ENCODE data around the gene MRPL23. TPM values are rescaled to one million over a fixed set of nuclear protein-coding genes. Genes with fewer than 3 reads are reported as not detected.

Gene MRPL23

DNA sequence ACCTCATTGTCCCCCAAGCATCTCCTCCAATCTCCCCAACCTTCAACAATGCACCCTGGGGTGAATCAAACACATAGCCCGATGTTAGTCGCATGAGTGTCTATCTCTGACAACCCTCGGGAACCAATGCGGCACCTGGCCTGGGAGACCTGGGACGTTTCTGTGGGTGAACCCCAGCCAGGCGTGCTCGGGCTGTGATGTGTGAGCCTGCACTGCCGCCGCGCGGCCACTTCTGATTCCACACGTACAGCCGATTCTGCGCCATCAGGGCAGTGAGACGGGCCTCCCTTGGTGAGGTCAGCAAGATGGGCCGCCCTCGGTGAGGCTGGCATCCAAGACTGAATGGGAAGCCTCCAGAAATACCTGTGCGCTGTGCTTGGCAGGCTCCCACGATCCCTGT lies 55.7 kb downstream of the MRPL23 start:
- no peak overlapping the region for H2AK5ac ChIP-seq (ENCODE audit: low read length, severe bottlenecking)
- H3K79me1 ChIP-seq (replicated peaks; ENCODE audit: low read length, poor library complexity, severe bottlenecking): no peaks in the 10 kb centered on the region
- no peaks in the 10 kb centered on the region for H3K9me3 ChIP-seq (ENCODE audit: control insufficient read depth, low read length)
- no peak overlapping the region for H2BK120ac ChIP-seq (ENCODE audit: low read depth, low read length)
- no peak overlapping the region for H3K23ac ChIP-seq (ENCODE audit: low read length in 2 of 2)
- H3K4me1 ChIP-seq (ENCODE audit: control insufficient read depth, insufficient read depth, low read depth, low read length): no peaks in the 10 kb centered on the region
- no peak overlapping the region for H2BK12ac ChIP-seq (ENCODE audit: low read length in 2 of 2)
- no peak overlapping the region for H2BK5ac ChIP-seq (ENCODE audit: low read depth, low read length, poor library complexity, severe bottlenecking)
- H3K9ac ChIP-seq (ENCODE audit: low read length): no peak overlapping the region
- no peak overlapping the region for H3K4me3 ChIP-seq (ENCODE audit: insufficient read depth in 1 of 2, low read depth in 1 of 2, low read length in 2 of 2)
- no peak overlapping the region for H3K18ac ChIP-seq (ENCODE audit: low read depth in 1 of 2, low read length in 2 of 2)
- no peaks in the 10 kb centered on the region for H3K36me3 ChIP-seq (ENCODE audit: control insufficient read depth in 1 of 2, insufficient read depth in 2 of 2, low read depth in 1 of 2, low read length in 2 of 2)
- H2AFZ ChIP-seq (ENCODE audit: low read depth, low read length): no peak overlapping the region
- H3K14ac ChIP-seq (ENCODE audit: low read length in 2 of 2): no peak overlapping the region
- H3K4me2 ChIP-seq (ENCODE audit: low read length, poor library complexity, severe bottlenecking): no peak overlapping the region
- H3K27me3 ChIP-seq (ENCODE audit: control insufficient read depth in 1 of 2, insufficient read depth in 1 of 2, low read length in 2 of 2): no peaks in the 10 kb centered on the region
- H3K4ac ChIP-seq (ENCODE audit: low read depth in 1 of 2, low read length in 2 of 2): no peak overlapping the region
- no CpG with 5 or more reads among the region's 19 CpGs for WGBS
- no peak overlapping the region for H3K27ac ChIP-seq (ENCODE audit: low read length, poor library complexity, severe bottlenecking)
- DNase-seq: no peak
- no peak overlapping the region for H4K91ac ChIP-seq (ENCODE audit: low read length)
- no peak overlapping the region for H2BK15ac ChIP-seq (ENCODE audit: low read depth, poor library complexity, severe bottlenecking)
- H4K8ac ChIP-seq (ENCODE audit: low read length): no peak overlapping the region

DNA sequence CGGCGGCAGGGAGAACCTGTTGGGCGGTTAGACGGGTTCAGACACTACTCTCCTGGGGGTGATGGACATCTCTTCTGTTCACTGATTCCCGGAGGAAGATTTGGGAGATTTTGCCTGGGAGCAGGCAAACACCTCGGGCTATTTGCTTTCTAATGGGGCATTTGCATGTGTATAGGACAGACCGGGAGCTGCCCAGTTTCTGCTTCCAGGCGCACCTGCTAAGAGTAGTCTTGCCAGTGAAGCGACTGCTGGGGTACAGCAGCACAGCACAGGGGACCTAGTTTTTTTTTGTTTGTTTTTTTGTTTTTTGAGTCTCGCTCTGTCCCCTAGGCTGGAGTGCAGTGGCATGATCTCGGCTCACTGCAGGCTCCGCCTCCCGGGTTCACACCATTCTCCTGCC lies 57.3 kb downstream of the MRPL23 start:
- no peaks in the 10 kb centered on the region for H3K4me1 ChIP-seq (ENCODE audit: control insufficient read depth, insufficient read depth, low read depth, low read length)
- no peak for DNase-seq
- no CpG with 5 or more reads among the region's 13 CpGs for WGBS
- H3K27ac ChIP-seq (ENCODE audit: low read length, poor library complexity, severe bottlenecking): no peak overlapping the region
- no peaks in the 10 kb centered on the region for H3K79me1 ChIP-seq (replicated peaks; ENCODE audit: low read length, poor library complexity, severe bottlenecking)
- no peak overlapping the region for H3K9ac ChIP-seq (ENCODE audit: low read length)
- no peak overlapping the region for H2BK120ac ChIP-seq (ENCODE audit: low read depth, low read length)
- no peak overlapping the region for H2AK5ac ChIP-seq (ENCODE audit: low read length, severe bottlenecking)
- H3K9me3 ChIP-seq (ENCODE audit: control insufficient read depth, low read length): no peaks in the 10 kb centered on the region
- no peak overlapping the region for H4K91ac ChIP-seq (ENCODE audit: low read length)
- no peak overlapping the region for H4K8ac ChIP-seq (ENCODE audit: low read length)
- no peak overlapping the region for H2BK15ac ChIP-seq (ENCODE audit: low read depth, poor library complexity, severe bottlenecking)
- H3K4ac ChIP-seq (ENCODE audit: low read depth in 1 of 2, low read length in 2 of 2): no peak overlapping the region
- no peak overlapping the region for H3K4me2 ChIP-seq (ENCODE audit: low read length, poor library complexity, severe bottlenecking)
- H3K36me3 ChIP-seq (ENCODE audit: control insufficient read depth in 1 of 2, insufficient read depth in 2 of 2, low read depth in 1 of 2, low read length in 2 of 2): no peaks in the 10 kb centered on the region
- H3K27me3 ChIP-seq (ENCODE audit: control insufficient read depth in 1 of 2, insufficient read depth in 1 of 2, low read length in 2 of 2): no peaks in the 10 kb centered on the region
- H3K4me3 ChIP-seq (ENCODE audit: insufficient read depth in 1 of 2, low read depth in 1 of 2, low read length in 2 of 2): no peak overlapping the region
- H3K18ac ChIP-seq (ENCODE audit: low read depth in 1 of 2, low read length in 2 of 2): no peak overlapping the region
- H2BK5ac ChIP-seq (ENCODE audit: low read depth, low read length, poor library complexity, severe bottlenecking): no peak overlapping the region
- H3K14ac ChIP-seq (ENCODE audit: low read length in 2 of 2): no peak overlapping the region
- H2AFZ ChIP-seq (ENCODE audit: low read depth, low read length): no peak overlapping the region
- H2BK12ac ChIP-seq (ENCODE audit: low read length in 2 of 2): no peak overlapping the region
- H3K23ac ChIP-seq (ENCODE audit: low read length in 2 of 2): no peak overlapping the region

Small RNA genes lying within 50 kb of the gene (small RNA-seq; reads per million reads assigned to genes)
- not detected for gene RF01972 (ENCODE audit: low read depth)
- gene RF01973 (ENCODE audit: low read depth): not detected
